ENCODE measurements around the gene AMFR. TPM values are rescaled to one million over a fixed set of nuclear protein-coding genes. Genes with fewer than 3 reads are reported as not detected.

AMFR gene
- total and polyA plus RNA-seq, 2 of the 13 experiments (the other 11 are each of a cell fraction or from before 2014, with no cell fraction given), result 52.9 to 108 TPM

DNA sequence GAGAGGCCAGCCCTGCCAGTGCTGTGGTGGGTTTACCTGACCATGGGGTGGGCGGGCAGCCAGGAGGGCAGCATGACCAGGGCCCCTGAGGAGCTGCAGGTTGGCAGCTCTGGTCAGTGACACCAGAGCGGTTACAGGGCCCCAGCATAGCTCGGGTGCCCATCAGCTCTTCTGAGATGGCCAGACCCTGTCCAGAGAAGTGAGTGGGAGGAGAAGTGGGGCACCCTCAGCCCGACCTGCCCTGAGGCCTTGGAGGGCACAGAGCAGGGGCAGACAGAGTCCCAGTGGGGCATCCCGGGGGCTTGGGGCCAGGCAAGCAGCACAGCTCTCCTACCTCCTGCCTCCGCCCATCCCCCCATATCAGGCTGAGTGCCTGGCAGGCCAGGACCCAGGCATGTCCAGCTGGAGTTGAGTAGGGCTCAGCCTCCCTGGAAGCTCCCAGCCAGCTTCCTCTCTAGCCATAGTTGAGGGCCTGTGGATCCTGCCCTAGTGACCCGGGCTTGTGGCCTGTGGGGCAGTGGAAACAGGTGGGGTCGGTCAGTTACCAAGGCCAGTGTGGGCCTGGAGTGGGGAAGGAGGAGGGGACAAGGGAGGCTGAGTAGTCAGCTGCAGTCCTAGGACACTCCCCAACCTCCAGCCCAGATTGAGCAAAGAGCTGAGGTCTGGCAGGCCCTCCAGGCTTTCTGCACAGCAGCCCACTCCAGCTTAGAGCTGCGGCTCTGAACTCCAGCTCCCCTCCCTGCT, 83.5 kb downstream of the AMFR start:
- H3K4me1 ChIP-seq (ENCODE audit: insufficient read depth, low read length), result peaks cover 16% of the 10 kb centered on the region
- H4K20me1 ChIP-seq (ENCODE audit: insufficient read depth, low read length), result no peaks in the 10 kb centered on the region
- no peak overlapping the region for H3K9ac ChIP-seq (ENCODE audit: insufficient read depth, low read depth, low read length)
- peaks cover 13 to 70% of the 10 kb centered on the region in 2 experiments; a peak in 3 of 5 replicates for H3K27me3 ChIP-seq (ENCODE audit: control insufficient read depth in 1 of 2, insufficient read depth in 2 of 2, low read length in 2 of 2)
- WGBS (ENCODE audit: low lambda C conversion rate), result 7% methylated on average over 6 of the region's 9 CpGs
- no peaks in the 10 kb centered on the region for H3K36me3 ChIP-seq (replicated peaks in 1 of 2; ENCODE audit: control insufficient read depth in 1 of 2, insufficient read depth in 2 of 2, low read length in 2 of 2)
- DNase-seq (ENCODE audit: low spot score), result no peak
- in situ Hi-C loops (cut with HindIII; ENCODE audit: extremely low pct_ligation_motif_present, low pct_unique_long_range_greater_than_20kb), result no loop called here
- no peaks in the 10 kb centered on the region for H3K9me3 ChIP-seq (ENCODE audit: low read length)
- ChIA-PET CTCF (ENCODE audit: low intra/inter-chr PET ratio, low total read pairs) (no interaction called here), POLR2A (no interaction called here)
- TF ChIP-seq MTA3 (CRISPR knock-in tag; IDR thresholded peaks at IDR 0.05) (no peak), CBX1 (IDR thresholded peaks at IDR 0.05; ENCODE audit: low read depth) (no peak), ZNF136 (CRISPR knock-in tag; IDR thresholded peaks at IDR 0.05; ENCODE audit: low read depth) (no peak), PHB2 (IDR thresholded peaks at IDR 0.05; ENCODE audit: partially characterized antibody) (no peak), ZC3H4 (CRISPR knock-in tag; IDR thresholded peaks at IDR 0.05; ENCODE audit: borderline replicate concordance) (no peak), FOXO1 (CRISPR knock-in tag; IDR thresholded peaks at IDR 0.05) (no peak), ZNF274 (CRISPR knock-in tag; IDR thresholded peaks at IDR 0.05) (no peak), MBNL3 (CRISPR knock-in tag; conservative IDR thresholded peaks at IDR 0.05) (no peak), ZSCAN29 (CRISPR knock-in tag; conservative IDR thresholded peaks at IDR 0.05) (no peak)
- no peak for ATAC-seq
- no peaks in the 10 kb centered on the region for H3K79me2 ChIP-seq (ENCODE audit: insufficient read depth, low read length)
- no peak overlapping the region for H2AFZ ChIP-seq (ENCODE audit: low read length)
- no TSS peak for BruUV-seq (replicated peaks)
- H3K4me2 ChIP-seq (ENCODE audit: low read depth, low read length), result no peak overlapping the region
- H3K27ac ChIP-seq (ENCODE audit: extremely low read length, insufficient read depth, low read length), result no peak overlapping the region
- intact Hi-C loops (cut with micrococcal nuclease; ENCODE audit: unreplicated experiment), result no loop called here
- no peak overlapping the region for H3K4me3 ChIP-seq (replicated peaks in 1 of 3; ENCODE audit: insufficient read depth in 1 of 3, low read depth in 2 of 3, low read length in 3 of 3)
- FAIRE-seq, result no peak

GRCh38 chr16:56340864-56341365, 84.4 kb downstream of the AMFR start:
- ATAC-seq, result no peak
- in situ Hi-C loops (cut with HindIII; ENCODE audit: extremely low pct_ligation_motif_present, low pct_unique_long_range_greater_than_20kb), result no loop called here

More at GRCh38 chr16:56340864-56341365, 84.4 kb downstream of the AMFR start:
- intact Hi-C loops (cut with micrococcal nuclease; ENCODE audit: unreplicated experiment), result no loop called here
- CTCF ChIA-PET (ENCODE audit: low intra/inter-chr PET ratio, low total read pairs), result no interaction called here
- H3K4me3 ChIP-seq (replicated peaks in 1 of 3; ENCODE audit: insufficient read depth in 1 of 3, low read depth in 2 of 3, low read length in 3 of 3), result no peak overlapping the region
- no peak overlapping the region for H3K9ac ChIP-seq (ENCODE audit: insufficient read depth, low read depth, low read length)
- no peak overlapping the region for H2AFZ ChIP-seq (ENCODE audit: low read length)
- no TSS peak for BruUV-seq (replicated peaks)
- no peak overlapping the region for H3K27ac ChIP-seq (ENCODE audit: extremely low read length, insufficient read depth, low read length)
- H3K9me3 ChIP-seq (ENCODE audit: low read length), result no peaks in the 10 kb centered on the region
- H3K4me2 ChIP-seq (ENCODE audit: low read depth, low read length), result no peak overlapping the region
- FAIRE-seq (no peak), DNase-seq (ENCODE audit: low spot score) (no peak)
- no peak for TF ChIP-seq USF2 (IDR thresholded peaks at IDR 0.05; ENCODE audit: low read depth, low read length)
- no peak for TF ChIP-seq USF2 (CRISPR knock-in tag; IDR thresholded peaks at IDR 0.05; ENCODE audit: borderline replicate concordance)
- TF ChIP-seq NFE2 (CRISPR knock-in tag; IDR thresholded peaks at IDR 0.05), result no peak
- no peaks in the 10 kb centered on the region for H4K20me1 ChIP-seq (ENCODE audit: insufficient read depth, low read length)
- peaks cover 16% of the 10 kb centered on the region for H3K4me1 ChIP-seq (ENCODE audit: insufficient read depth, low read length)
- no peaks in the 10 kb centered on the region for H3K36me3 ChIP-seq (replicated peaks in 1 of 2; ENCODE audit: control insufficient read depth in 1 of 2, insufficient read depth in 2 of 2, low read length in 2 of 2)
- POLR2A ChIA-PET, result no interaction called here
- H3K79me2 ChIP-seq (ENCODE audit: insufficient read depth, low read length), result no peaks in the 10 kb centered on the region
- peaks cover 13 to 71% of the 10 kb centered on the region in 2 experiments; a peak in 3 of 5 replicates for H3K27me3 ChIP-seq (ENCODE audit: control insufficient read depth in 1 of 2, insufficient read depth in 2 of 2, low read length in 2 of 2)
- 22% methylated on average over 16 of the region's 17 CpGs for WGBS (ENCODE audit: low lambda C conversion rate)
